Trophoblast cell (in vitro differentiated cells and primary cell): Measurements from ENCODE around the gene MBNL2.

Experiments
- DNase-seq, 2 donors: peaks; one replicate each; pipeline ENCODE4 v3.0.0-alpha.2; 2016
- H2AFZ ChIP-seq: 2 replicates; pipeline ENCODE4 v1.6.1; 2013; ENCODE audit warnings: low read length, moderate library complexity, mild to moderate bottlenecking; ENCODE audit not compliant: insufficient read depth, poor library complexity
- H2AK5ac ChIP-seq: 2 replicates; pipeline ENCODE4 v1.6.1; 2013; ENCODE audit warnings: mild to moderate bottlenecking, low read length
- H2BK120ac ChIP-seq: 2 replicates; pipeline ENCODE4 v1.6.1; 2013; ENCODE audit warnings: low read length, mild to moderate bottlenecking, moderate library complexity; ENCODE audit not compliant: insufficient read depth, poor library complexity
- H2BK12ac ChIP-seq: 2 replicates; pipeline ENCODE4 v1.6.1; 2013; ENCODE audit warnings: mild to moderate bottlenecking, low read length, moderate library complexity
- H2BK5ac ChIP-seq: 2 replicates; pipeline ENCODE4 v1.6.1; 2013; ENCODE audit warnings: low read length, low read depth, moderate library complexity, mild to moderate bottlenecking; ENCODE audit not compliant: poor library complexity
- H3K14ac ChIP-seq: 2 replicates; pipeline ENCODE4 v1.6.1; 2013; ENCODE audit warnings: mild to moderate bottlenecking, low read length
- H3K18ac ChIP-seq: 2 replicates; pipeline ENCODE4 v1.6.1; 2013; ENCODE audit warnings: mild to moderate bottlenecking, low read length
- H3K23ac ChIP-seq: 2 replicates; pipeline ENCODE4 v1.6.1; 2013; ENCODE audit warnings: low read length
- H3K27ac ChIP-seq: 2 replicates; pipeline ENCODE4 v1.5.1; 2013; ENCODE audit warnings: low read depth, mild to moderate bottlenecking, inconsistent platforms, low read length, moderate library complexity
- H3K27me3 ChIP-seq: 2 replicates; pipeline ENCODE4 v1.6.1; 2013; ENCODE audit warnings: inconsistent platforms, mild to moderate bottlenecking, low read length, moderate library complexity; ENCODE audit not compliant: insufficient read depth
- H3K36me3 ChIP-seq, 2 experiments: 1 replicate in 1 of 2; 2 replicates in 1 of 2; pipeline ENCODE4 v1.6.1; 2013; ENCODE audit warnings: low read length in 2 of 2, mild to moderate bottlenecking in 2 of 2, moderate library complexity in 1 of 2; ENCODE audit not compliant: insufficient read depth in 2 of 2, control insufficient read depth in 1 of 2
- H3K4ac ChIP-seq: 2 replicates; pipeline ENCODE4 v1.6.1; 2013; ENCODE audit warnings: low read depth, mild to moderate bottlenecking, low read length, moderate library complexity
- H3K4me1 ChIP-seq, 2 experiments: 1 replicate in 1 of 2; 2 replicates in 1 of 2; pipeline ENCODE4 v1.6.1; 2013; ENCODE audit warnings: low read length in 2 of 2, mild to moderate bottlenecking in 2 of 2, moderate library complexity in 1 of 2; ENCODE audit not compliant: insufficient read depth in 2 of 2, control insufficient read depth in 1 of 2
- H3K4me2 ChIP-seq: 2 replicates; pipeline ENCODE4 v1.6.1; 2013; ENCODE audit warnings: inconsistent platforms, mild to moderate bottlenecking, low read length, moderate library complexity
- H3K4me3 ChIP-seq: 2 replicates; pipeline ENCODE4 v1.5.1; 2013; ENCODE audit warnings: mild to moderate bottlenecking, low read depth, low read length, inconsistent platforms
- H3K79me1 ChIP-seq: one replicate; pipeline ENCODE4 v1.6.1; 2013; ENCODE audit warnings: low read length
- H3K79me2 ChIP-seq: 2 replicates; pipeline ENCODE4 v1.6.1; 2013; ENCODE audit warnings: low read length, mild to moderate bottlenecking; ENCODE audit not compliant: control insufficient read depth, insufficient read depth, poor library complexity
- H3K9ac ChIP-seq: 2 replicates; pipeline ENCODE4 v1.6.1; 2013; ENCODE audit warnings: mild to moderate bottlenecking, low read length
- H3K9me3 ChIP-seq: 2 replicates; pipeline ENCODE4 v1.6.1; 2013; ENCODE audit warnings: low read depth, mild to moderate bottlenecking, control low read depth, inconsistent platforms, low read length; ENCODE audit not compliant: insufficient read depth
- H4K12ac ChIP-seq: 2 replicates; pipeline ENCODE4 v1.6.1; 2013; ENCODE audit warnings: low read depth, mild to moderate bottlenecking, low read length, moderate library complexity
- H4K8ac ChIP-seq: 2 replicates; pipeline ENCODE4 v1.6.1; 2013; ENCODE audit warnings: low read depth, mild to moderate bottlenecking, low read length, moderate library complexity
- H4K91ac ChIP-seq: one replicate; pipeline ENCODE4 v1.6.1; 2013; ENCODE audit warnings: low read depth, mild to moderate bottlenecking, low read length, moderate library complexity
- WGBS: extraction: QIAGEN DNeasy Blood & Tissue Kit; methylation state at CpG from one replicate; pipeline ENCODE4 v1.1.7; 2013; ENCODE audit warnings: missing lambda C conversion rate; ENCODE audit not compliant: insufficient read length, insufficient coverage; ENCODE audit errors: extremely low coverage; 5-methylcytosine and 5-hydroxymethylcytosine counted together

Gene MBNL2

DNA sequence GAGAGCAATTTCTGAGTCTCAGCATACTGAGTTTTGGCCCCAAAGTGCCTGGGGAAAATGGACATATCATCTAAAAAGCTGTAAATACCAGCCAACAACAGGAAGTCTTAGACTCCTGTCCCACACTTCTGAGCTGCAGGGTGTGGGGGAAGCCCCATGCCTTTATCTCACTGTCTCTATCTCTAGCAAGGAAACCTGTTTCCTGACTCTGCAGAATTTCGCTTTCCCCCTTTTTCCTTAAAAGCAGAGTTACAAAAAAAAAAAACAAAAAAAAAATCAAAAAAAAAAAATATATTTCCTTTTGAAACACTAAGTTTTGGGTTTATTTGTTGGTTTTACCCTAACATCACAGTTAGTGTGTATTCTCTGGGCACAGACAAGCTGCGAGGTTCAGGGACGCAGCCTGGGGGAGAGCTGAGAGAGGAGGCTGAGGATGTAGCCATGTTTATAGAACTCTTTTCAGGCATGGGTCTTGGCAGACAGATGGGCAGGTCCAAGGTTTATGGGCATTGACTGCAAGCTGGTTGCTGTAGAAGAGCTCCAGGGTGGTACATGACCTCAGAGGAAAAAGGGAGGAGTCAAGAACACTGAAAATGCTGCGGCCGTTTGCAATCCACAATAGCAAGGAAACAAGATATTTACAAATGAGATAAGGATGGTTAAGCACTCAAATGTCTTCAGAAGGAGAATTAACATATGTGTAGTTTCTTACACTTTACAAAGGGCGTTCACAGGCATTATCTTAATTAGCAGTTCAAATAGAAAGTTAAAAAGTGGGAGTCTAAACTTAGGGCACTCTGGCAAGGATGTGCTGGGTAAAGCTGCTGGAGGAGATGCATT lies 4.9 kb downstream of the MBNL2 start:
- no peak overlapping the region for H3K23ac ChIP-seq
- no peak overlapping the region for H2BK120ac ChIP-seq
- H3K4me3 ChIP-seq: no peak overlapping the region
- no CpG with 5 or more reads among the region's 6 CpGs for WGBS
- no peaks in the 10 kb centered on the region for H3K27me3 ChIP-seq
- H3K4me1 ChIP-seq: peaks cover 10 to 15% of the 10 kb centered on the region in 2 experiments
- H4K91ac ChIP-seq: no peak overlapping the region
- H3K18ac ChIP-seq: no peak overlapping the region
- peaks cover 21% of the 10 kb centered on the region for H3K79me2 ChIP-seq
- H2BK12ac ChIP-seq: no peak overlapping the region
- no peak overlapping the region for H4K12ac ChIP-seq
- no peak overlapping the region for H2BK5ac ChIP-seq
- H3K9ac ChIP-seq: no peak overlapping the region
- H4K8ac ChIP-seq: no peak overlapping the region
- H3K4me2 ChIP-seq: peak overlapping the region; percentile 29
- no peak overlapping the region for H3K27ac ChIP-seq
- no peak overlapping the region for H3K14ac ChIP-seq
- no peak overlapping the region for H2AFZ ChIP-seq
- H2AK5ac ChIP-seq: no peak overlapping the region
- H3K79me1 ChIP-seq: peaks cover 18% of the 10 kb centered on the region
- DNase-seq: peak in 1 of 2 donors; percentile 19
- peak overlapping the region; percentile 86 for H3K4ac ChIP-seq
- peaks cover 9% of the 10 kb centered on the region in 2 experiments for H3K36me3 ChIP-seq
- no peaks in the 10 kb centered on the region for H3K9me3 ChIP-seq

DNA sequence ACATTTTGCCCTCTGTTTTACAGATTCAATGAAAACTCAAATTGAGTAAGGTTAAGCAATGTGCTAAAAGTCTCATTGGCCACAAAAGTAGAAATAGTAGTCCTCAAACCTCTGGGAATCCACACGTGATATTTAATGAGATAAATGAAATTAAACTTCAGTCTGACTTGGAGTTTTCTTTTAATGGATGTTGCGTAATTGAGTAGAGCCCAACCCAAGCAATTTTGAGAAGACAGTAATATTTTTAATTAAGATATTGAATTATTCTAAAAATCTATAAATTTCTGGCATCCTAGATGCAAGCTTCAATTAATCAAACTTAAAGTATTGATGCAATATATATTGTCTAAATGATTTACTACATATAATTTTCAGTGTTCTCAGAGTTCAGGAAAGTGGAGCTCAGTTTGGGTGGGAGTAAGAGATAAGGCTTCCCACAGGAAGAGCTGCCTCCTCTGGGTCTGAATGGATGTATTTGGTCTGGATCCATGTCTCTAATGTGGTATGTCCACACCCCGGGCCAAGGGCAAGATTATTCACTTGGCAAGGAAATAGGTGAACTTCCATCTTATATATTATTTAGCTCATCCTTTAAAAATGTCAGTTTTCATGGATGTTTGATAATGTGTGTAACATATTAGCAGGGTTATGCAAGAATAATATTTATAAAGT lies 6.9 kb downstream of the MBNL2 start:
- no peak overlapping the region for H2AK5ac ChIP-seq
- H2AFZ ChIP-seq: no peak overlapping the region
- H3K27me3 ChIP-seq: no peaks in the 10 kb centered on the region
- H3K79me2 ChIP-seq: peaks cover 24% of the 10 kb centered on the region
- H3K14ac ChIP-seq: no peak overlapping the region
- H2BK120ac ChIP-seq: no peak overlapping the region
- no peak overlapping the region for H4K91ac ChIP-seq
- H4K12ac ChIP-seq: no peak overlapping the region
- H3K4me1 ChIP-seq: peaks cover 10 to 24% of the 10 kb centered on the region in 2 experiments
- peaks cover 9% of the 10 kb centered on the region in 2 experiments for H3K36me3 ChIP-seq
- no CpG with 5 or more reads among the region's 3 CpGs for WGBS
- no peak overlapping the region for H3K23ac ChIP-seq
- no peak overlapping the region for H2BK12ac ChIP-seq
- no peak overlapping the region for H3K9ac ChIP-seq
- H3K27ac ChIP-seq: no peak overlapping the region
- H4K8ac ChIP-seq: no peak overlapping the region
- H3K4me3 ChIP-seq: no peak overlapping the region
- H2BK5ac ChIP-seq: no peak overlapping the region
- no peaks in the 10 kb centered on the region for H3K9me3 ChIP-seq
- H3K4me2 ChIP-seq: no peak overlapping the region
- no peak overlapping the region for H3K18ac ChIP-seq
- peaks cover 12% of the 10 kb centered on the region for H3K79me1 ChIP-seq
- H3K4ac ChIP-seq: peak overlapping the region; percentile 29
- no peak for DNase-seq

DNA sequence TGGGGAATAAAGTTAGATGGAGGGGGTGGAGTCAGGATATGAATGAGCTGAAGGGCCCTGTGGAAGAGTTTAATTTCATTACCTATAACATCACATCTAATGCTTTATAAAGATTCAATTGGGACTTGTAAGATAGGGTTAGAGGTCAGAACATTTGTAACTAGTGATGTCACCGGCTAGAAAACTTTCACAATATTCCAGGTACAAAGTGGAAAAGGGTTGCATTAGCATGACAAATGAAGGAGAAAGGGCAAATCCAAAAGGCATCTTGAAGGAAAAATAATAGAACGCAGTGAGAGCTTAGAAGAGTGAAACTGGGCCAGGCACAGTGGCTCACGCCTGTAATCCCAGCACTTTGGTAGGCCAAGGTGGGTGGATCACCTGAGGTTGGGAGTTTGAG lies 7.6 kb downstream of the MBNL2 start:
- Histone ChIP-seq H2BK120ac (no peak overlapping the region), H2AFZ (no peak overlapping the region), H4K12ac (no peak overlapping the region), H3K9me3 (no peaks in the 10 kb centered on the region), H3K4ac (peak overlapping the region; percentile 43), H3K27me3 (no peaks in the 10 kb centered on the region), H2AK5ac (no peak overlapping the region), H3K18ac (no peak overlapping the region), H3K27ac (no peak overlapping the region), H3K9ac (no peak overlapping the region), H3K79me1 (peaks cover 8% of the 10 kb centered on the region), H2BK12ac (no peak overlapping the region), H3K4me1 (peaks cover 10 to 24% of the 10 kb centered on the region in 2 experiments), H3K14ac (no peak overlapping the region), H4K91ac (no peak overlapping the region), H2BK5ac (no peak overlapping the region), H3K4me2 (no peak overlapping the region), H4K8ac (no peak overlapping the region), H3K23ac (no peak overlapping the region), H3K4me3 (no peak overlapping the region), H3K36me3 (peaks cover 9 to 15% of the 10 kb centered on the region in 2 experiments), H3K79me2 (peaks cover 27% of the 10 kb centered on the region)
- DNase-seq: peak in 1 of 2 donors; percentile 48
- WGBS: no CpG with 5 or more reads among the region's 3 CpGs

DNA sequence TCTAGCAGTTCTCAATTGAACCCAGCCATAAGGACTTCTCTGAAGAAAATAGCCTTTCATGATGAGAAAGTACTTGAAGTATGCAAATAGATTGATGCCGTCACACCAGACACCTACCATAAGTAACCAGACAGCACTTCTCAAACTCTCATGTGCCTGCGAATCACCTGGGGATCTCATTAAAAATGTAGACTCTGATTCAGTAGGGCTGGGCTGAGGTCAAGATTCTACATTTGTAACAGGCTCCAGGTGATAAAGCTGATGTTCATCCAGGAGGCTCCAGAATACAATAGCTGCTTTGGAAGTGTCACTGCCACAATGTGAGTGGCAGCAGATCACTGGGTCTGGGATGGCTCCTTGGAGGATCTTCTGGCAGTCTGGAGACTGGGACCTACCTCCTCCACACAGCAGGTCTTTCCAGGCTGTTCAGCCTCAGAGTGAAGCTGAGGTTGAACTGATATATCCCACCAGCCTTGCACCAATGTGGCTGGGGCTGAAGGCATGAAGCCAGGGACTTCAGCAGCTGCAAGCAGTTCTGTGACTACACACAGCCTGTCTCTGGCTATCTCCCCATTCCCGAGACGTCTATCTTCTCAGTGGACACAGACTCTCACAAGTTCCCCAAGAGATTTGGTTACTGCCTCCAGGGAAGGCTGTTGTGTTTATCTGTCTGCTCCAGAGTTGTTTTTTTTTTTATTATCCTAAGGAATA lies 9.1 kb downstream of the MBNL2 start:
- Histone ChIP-seq H3K9ac (no peak overlapping the region), H3K79me1 (peaks cover 6% of the 10 kb centered on the region), H3K23ac (no peak overlapping the region), H3K9me3 (no peaks in the 10 kb centered on the region), H4K91ac (no peak overlapping the region), H2BK120ac (no peak overlapping the region), H2BK5ac (no peak overlapping the region), H3K27ac (no peak overlapping the region), H2BK12ac (no peak overlapping the region), H3K4me3 (no peak overlapping the region), H2AK5ac (no peak overlapping the region), H3K14ac (no peak overlapping the region), H3K27me3 (no peaks in the 10 kb centered on the region), H2AFZ (peak overlapping the region; percentile 59), H3K4me1 (peaks cover 6 to 23% of the 10 kb centered on the region in 2 experiments), H4K8ac (no peak overlapping the region), H3K4me2 (no peak overlapping the region), H4K12ac (no peak overlapping the region), H3K36me3 (peaks cover 8 to 22% of the 10 kb centered on the region in 2 experiments), H3K4ac (peak overlapping the region; percentile 89), H3K18ac (peak overlapping the region; percentile 4), H3K79me2 (peaks cover 27% of the 10 kb centered on the region)
- WGBS: no CpG with 5 or more reads among the region's 4 CpGs
- DNase-seq: no peak
